OCI-M1 (cell line): Measurements from ENCODE around the gene GPATCH11.
A peak's percentile ranks its signal among the peaks of the same experiment; 100 is the strongest.

Experiments
- DNase-seq: peaks from one replicate; lab custom pipeline; 2025; lab: John Stamatoyannopoulos, UW

Gene GPATCH11

GRCh38 chr2:37083873-37084794 is at the start of gene GPATCH11, which contains the start of gene HEATR5B:
TSS of gene GPATCH11 (plus strand) at chr2:37084518. CDS start at chr2:37088382, 3,864 bp downstream.
TSS of gene HEATR5B (minus strand) at chr2:37084372. CDS start at chr2:37083414, 958 bp downstream.
- DNase-seq, result peak; percentile 97

GRCh38 chr2:37037771-37038170 is 46.5 kb upstream of the GPATCH11 start:
- DNase-seq, result no peak

GRCh38 chr2:37039580-37039979 is 44.7 kb upstream of the GPATCH11 start:
- no peak for DNase-seq

GRCh38 chr2:37052600-37053332 is 31.6 kb upstream of the GPATCH11 start:
- no peak for DNase-seq

GRCh38 chr2:37059841-37060240 is 24.5 kb upstream of the GPATCH11 start:
- DNase-seq, result no peak

- no peak for DNase-seq
Measured at GRCh38 chr2:37060446-37060845, 23.9 kb upstream of the GPATCH11 start.

- DNase-seq, result no peak
Measured at GRCh38 chr2:37061013-37061711, 23.2 kb upstream of the GPATCH11 start.

GRCh38 chr2:37061776-37062175 is 22.5 kb upstream of the GPATCH11 start:
- no peak for DNase-seq

- no peak for DNase-seq
Measured at GRCh38 chr2:37068686-37069085, 15.6 kb upstream of the GPATCH11 start.

- no peak for DNase-seq
Measured at GRCh38 chr2:37070931-37071330, 13.4 kb upstream of the GPATCH11 start.

GRCh38 chr2:37080266-37080665 is 4.1 kb upstream of the GPATCH11 start:
- DNase-seq, result no peak

GRCh38 chr2:37080689-37081088 is 3.6 kb upstream of the GPATCH11 start:
- peak; percentile 52 for DNase-seq

- DNase-seq, result no peak
Measured at GRCh38 chr2:37084797-37085196, 479 bp downstream of the GPATCH11 start.

- peak; percentile 37 for DNase-seq
Measured at GRCh38 chr2:37085731-37086147, 1.4 kb downstream of the GPATCH11 start.

- DNase-seq, result no peak
Measured at GRCh38 chr2:37090019-37090477, 5.7 kb downstream of the GPATCH11 start.

GRCh38 chr2:37091873-37092272 is 7.6 kb downstream of the GPATCH11 start:
- no peak for DNase-seq

GRCh38 chr2:37096568-37096967 is 12.2 kb downstream of the GPATCH11 start:
- no peak for DNase-seq

GRCh38 chr2:37098416-37099118 is 14.2 kb downstream of the GPATCH11 start:
- DNase-seq, result no peak

- no peak for DNase-seq
Measured at GRCh38 chr2:37100054-37100453, 15.7 kb downstream of the GPATCH11 start.

- no peak for DNase-seq
Measured at GRCh38 chr2:37102588-37102987, 18.3 kb downstream of the GPATCH11 start.

GRCh38 chr2:37104178-37104577 is 19.9 kb downstream of the GPATCH11 start:
- DNase-seq, result no peak
